ENCODE results near the gene TK1.

TK1 gene

GRCh38 chr17:78164748-78165607, 21.9 kb downstream of the TK1 start:
- no peak for DNase-seq (ENCODE audit: low read depth, low spot score)
- no peak overlapping the region for H3K4me3 ChIP-seq (ENCODE audit: low read length)

- H3K4me3 ChIP-seq (ENCODE audit: low read length), result no peak overlapping the region
- no peak for DNase-seq (ENCODE audit: low read depth, low spot score)
These were observed 22.7 kb downstream of the TK1 start for GRCh38 chr17:78163881-78164747.

GRCh38 chr17:78159575-78160158, 27.2 kb downstream of the TK1 start:
- no peak for DNase-seq (ENCODE audit: low read depth, low spot score)

GRCh38 chr17:78154903-78155811, 31.7 kb downstream of the TK1 start:
- no peak for DNase-seq (ENCODE audit: low read depth, low spot score)
- no peak overlapping the region for H3K4me3 ChIP-seq (ENCODE audit: low read length)

More at GRCh38 chr17:78159575-78160158, 27.2 kb downstream of the TK1 start:
- no peak overlapping the region for H3K4me3 ChIP-seq (ENCODE audit: low read length)

GRCh38 chr17:78151514-78152008, 35.3 kb downstream of the TK1 start:
- DNase-seq (ENCODE audit: low read depth, low spot score), result no peak
- H3K4me3 ChIP-seq (ENCODE audit: low read length), result no peak overlapping the region

GRCh38 chr17:78148286-78149016, 38.4 kb downstream of the TK1 start:
- DNase-seq (ENCODE audit: low read depth, low spot score), result no peak
- no peak overlapping the region for H3K4me3 ChIP-seq (ENCODE audit: low read length)

GRCh38 chr17:78147315-78147998, 39.4 kb downstream of the TK1 start:
- DNase-seq (ENCODE audit: low read depth, low spot score), result no peak
- H3K4me3 ChIP-seq (ENCODE audit: low read length), result no peak overlapping the region

- no peak overlapping the region for H3K4me3 ChIP-seq (ENCODE audit: low read length)
- no peak for DNase-seq (ENCODE audit: low read depth, low spot score)
These were observed 40.0 kb downstream of the TK1 start for GRCh38 chr17:78146881-78147280.

- DNase-seq (ENCODE audit: low read depth, low spot score), result no peak
- no peak overlapping the region for H3K4me3 ChIP-seq (ENCODE audit: low read length)
These were observed 40.4 kb downstream of the TK1 start for GRCh38 chr17:78146471-78146869.

GRCh38 chr17:78144736-78145641, 41.9 kb downstream of the TK1 start:
- DNase-seq (ENCODE audit: low read depth, low spot score), result no peak
- no peak overlapping the region for H3K4me3 ChIP-seq (ENCODE audit: low read length)

GRCh38 chr17:78144147-78144719, 42.6 kb downstream of the TK1 start:
- no peak overlapping the region for H3K4me3 ChIP-seq (ENCODE audit: low read length)
- DNase-seq (ENCODE audit: low read depth, low spot score), result no peak

- DNase-seq (ENCODE audit: low read depth, low spot score), result no peak
- H3K4me3 ChIP-seq (ENCODE audit: low read length), result no peak overlapping the region
These were observed 43.4 kb downstream of the TK1 start for GRCh38 chr17:78143214-78144146.

- no peak for DNase-seq (ENCODE audit: low read depth, low spot score)
- H3K4me3 ChIP-seq (ENCODE audit: low read length), result no peak overlapping the region
These were observed 44.6 kb downstream of the TK1 start for GRCh38 chr17:78142119-78142861.

GRCh38 chr17:78141437-78142118, 45.3 kb downstream of the TK1 start:
- DNase-seq (ENCODE audit: low read depth, low spot score), result no peak
- H3K4me3 ChIP-seq (ENCODE audit: low read length), result no peak overlapping the region

Data from Jurkat, Clone E6-1 (cell line).